ENCODE measurements around the gene LLGL1. TPM values are rescaled to one million over a fixed set of nuclear protein-coding genes. Genes with fewer than 3 reads are reported as not detected.

Gene LLGL1
- total and polyA plus RNA-seq, 2 donors (not counting 1 experiment from before 2014, with no cell fraction given) = 15.1 to 32.2 TPM

- Histone ChIP-seq H3K79me2 (ENCODE audit: control insufficient read depth, insufficient read depth, low read length) (peaks cover 54% of the 10 kb centered on the region), H3K9me3 (ENCODE audit: control insufficient read depth, insufficient read depth, low read depth, low read length) (no peaks in the 10 kb centered on the region), H3K4me3 (replicated peaks in 1 of 4; ENCODE audit: control extremely low read depth in 1 of 4, insufficient read depth in 1 of 4, low read depth in 3 of 4, low read length in 4 of 4) (no peak overlapping the region), H3K27me3 (ENCODE audit: control insufficient read depth, insufficient read depth, low read length) (no peaks in the 10 kb centered on the region), H3K36me3 (ENCODE audit: control insufficient read depth, insufficient read depth, low read length) (peaks cover 23% of the 10 kb centered on the region), H2AFZ (ENCODE audit: low read length) (no peak overlapping the region), H4K20me1 (ENCODE audit: control insufficient read depth, extremely low read depth, insufficient read depth, low read length) (no peaks in the 10 kb centered on the region), H3K4me2 (ENCODE audit: extremely low read depth, insufficient read depth, low read length) (no peak overlapping the region), H3K27ac (ENCODE audit: insufficient read depth, low read length) (no peak overlapping the region), H3K4me1 (ENCODE audit: control insufficient read depth, extremely low read depth, insufficient read depth, low read length) (no peaks in the 10 kb centered on the region), H3K9ac (ENCODE audit: insufficient read depth, low read length) (no peak overlapping the region)
- TF ChIP-seq EZH2 (IDR thresholded peaks at IDR 0.05; ENCODE audit: low read length, missing control alignments) (no peak), CTCF (conservative IDR thresholded peaks at IDR 0.05 in 1 of 2, IDR thresholded peaks at IDR 0.05 in 1 of 2; ENCODE audit: low read depth in 1 of 2, low read length in 2 of 2) (no peak)
- no peak for DNase-seq (ENCODE audit: low read depth in 2 of 2)
These were observed 24.3 kb upstream of the LLGL1 start for GRCh38 chr17:18201108-18201507.

GRCh38 chr17:18203308-18203707 is 22.1 kb upstream of the LLGL1 start:
- Histone ChIP-seq H4K20me1 (ENCODE audit: control insufficient read depth, extremely low read depth, insufficient read depth, low read length) (no peaks in the 10 kb centered on the region), H2AFZ (ENCODE audit: low read length) (no peak overlapping the region), H3K79me2 (ENCODE audit: control insufficient read depth, insufficient read depth, low read length) (peaks cover 41% of the 10 kb centered on the region), H3K27me3 (ENCODE audit: control insufficient read depth, insufficient read depth, low read length) (no peaks in the 10 kb centered on the region), H3K9ac (ENCODE audit: insufficient read depth, low read length) (no peak overlapping the region), H3K27ac (ENCODE audit: insufficient read depth, low read length) (no peak overlapping the region), H3K36me3 (ENCODE audit: control insufficient read depth, insufficient read depth, low read length) (peaks cover 17% of the 10 kb centered on the region), H3K4me1 (ENCODE audit: control insufficient read depth, extremely low read depth, insufficient read depth, low read length) (no peaks in the 10 kb centered on the region), H3K9me3 (ENCODE audit: control insufficient read depth, insufficient read depth, low read depth, low read length) (no peaks in the 10 kb centered on the region), H3K4me2 (ENCODE audit: extremely low read depth, insufficient read depth, low read length) (no peak overlapping the region), H3K4me3 (replicated peaks in 1 of 4; ENCODE audit: control extremely low read depth in 1 of 4, insufficient read depth in 1 of 4, low read depth in 3 of 4, low read length in 4 of 4) (no peak overlapping the region)
- no peak for DNase-seq (ENCODE audit: low read depth in 2 of 2)
- TF ChIP-seq EZH2 (IDR thresholded peaks at IDR 0.05; ENCODE audit: low read length, missing control alignments) (no peak), CTCF (conservative IDR thresholded peaks at IDR 0.05 in 1 of 2, IDR thresholded peaks at IDR 0.05 in 1 of 2; ENCODE audit: low read depth in 1 of 2, low read length in 2 of 2) (no peak)

- Histone ChIP-seq H3K79me2 (ENCODE audit: control insufficient read depth, insufficient read depth, low read length) (peaks cover 20% of the 10 kb centered on the region), H3K9me3 (ENCODE audit: control insufficient read depth, insufficient read depth, low read depth, low read length) (no peaks in the 10 kb centered on the region), H3K9ac (ENCODE audit: insufficient read depth, low read length) (no peak overlapping the region), H3K4me1 (ENCODE audit: control insufficient read depth, extremely low read depth, insufficient read depth, low read length) (no peaks in the 10 kb centered on the region), H3K4me3 (replicated peaks in 1 of 4; ENCODE audit: control extremely low read depth in 1 of 4, insufficient read depth in 1 of 4, low read depth in 3 of 4, low read length in 4 of 4) (no peak overlapping the region), H3K36me3 (ENCODE audit: control insufficient read depth, insufficient read depth, low read length) (peaks cover 22% of the 10 kb centered on the region), H2AFZ (ENCODE audit: low read length) (no peak overlapping the region), H3K27ac (ENCODE audit: insufficient read depth, low read length) (no peak overlapping the region), H3K27me3 (ENCODE audit: control insufficient read depth, insufficient read depth, low read length) (no peaks in the 10 kb centered on the region), H4K20me1 (ENCODE audit: control insufficient read depth, extremely low read depth, insufficient read depth, low read length) (no peaks in the 10 kb centered on the region), H3K4me2 (ENCODE audit: extremely low read depth, insufficient read depth, low read length) (no peak overlapping the region)
- TF ChIP-seq EZH2 (IDR thresholded peaks at IDR 0.05; ENCODE audit: low read length, missing control alignments) = no peak
- TF ChIP-seq CTCF (conservative IDR thresholded peaks at IDR 0.05 in 1 of 2, IDR thresholded peaks at IDR 0.05 in 1 of 2; ENCODE audit: low read depth in 1 of 2, low read length in 2 of 2) = no peak
- no peak for DNase-seq (ENCODE audit: low read depth in 2 of 2)
These were observed 19.6 kb upstream of the LLGL1 start for GRCh38 chr17:18205861-18206260.

All from fibroblast of lung (primary cell).